Stimulated activated naive CD8-positive, alpha-beta T cell treated with anti-CD3 and anti-CD28 coated beads, Interleukin-15, amount 100 ng/mL, for 72 hours (primary cell): Measurements from ENCODE around the gene TM6SF1.
"Not testable (repeated sequence)": the region's sequence is repeated elsewhere in the genome, so short reads cannot be mapped to it uniquely, and the experiment has no call there.

ENCODE experiments used
- ATAC-seq: fragments of 150-1000 bp; cut with Tn5 transposase; 2 replicates; pipeline ENCODE4 v1.10.0; 2021; ENCODE audit warnings: mild to moderate bottlenecking, moderate library complexity
- DNase-seq, 2 donors: peaks; one replicate each; pipeline ENCODE4 v3.0.0; 2021 to 2022
- H3K27ac Mint-ChIP-seq, 2 donors: one replicate each; pipeline ENCODE4 v1.8.0; 2022; ENCODE audit warnings: mild to moderate bottlenecking in 2 of 2, mixed read lengths in 2 of 2, moderate library complexity in 2 of 2
- H3K27me3 Mint-ChIP-seq: one replicate; pipeline ENCODE4 v1.8.0; 2022; ENCODE audit warnings: mixed read lengths
- H3K4me1 Mint-ChIP-seq: one replicate; pipeline ENCODE4 v1.8.0; 2022; ENCODE audit warnings: mild to moderate bottlenecking, mixed read lengths
- H3K4me3 Mint-ChIP-seq, 2 donors: one replicate each; pipeline ENCODE4 v1.8.0; 2022; ENCODE audit warnings: mild to moderate bottlenecking in 2 of 2, mixed read lengths in 2 of 2, moderate library complexity in 1 of 2
- H3K9me3 Mint-ChIP-seq, 2 donors: one replicate each; pipeline ENCODE4 v1.8.0; 2022; ENCODE audit warnings: mixed read lengths in 2 of 2

The TM6SF1 gene

DNA sequence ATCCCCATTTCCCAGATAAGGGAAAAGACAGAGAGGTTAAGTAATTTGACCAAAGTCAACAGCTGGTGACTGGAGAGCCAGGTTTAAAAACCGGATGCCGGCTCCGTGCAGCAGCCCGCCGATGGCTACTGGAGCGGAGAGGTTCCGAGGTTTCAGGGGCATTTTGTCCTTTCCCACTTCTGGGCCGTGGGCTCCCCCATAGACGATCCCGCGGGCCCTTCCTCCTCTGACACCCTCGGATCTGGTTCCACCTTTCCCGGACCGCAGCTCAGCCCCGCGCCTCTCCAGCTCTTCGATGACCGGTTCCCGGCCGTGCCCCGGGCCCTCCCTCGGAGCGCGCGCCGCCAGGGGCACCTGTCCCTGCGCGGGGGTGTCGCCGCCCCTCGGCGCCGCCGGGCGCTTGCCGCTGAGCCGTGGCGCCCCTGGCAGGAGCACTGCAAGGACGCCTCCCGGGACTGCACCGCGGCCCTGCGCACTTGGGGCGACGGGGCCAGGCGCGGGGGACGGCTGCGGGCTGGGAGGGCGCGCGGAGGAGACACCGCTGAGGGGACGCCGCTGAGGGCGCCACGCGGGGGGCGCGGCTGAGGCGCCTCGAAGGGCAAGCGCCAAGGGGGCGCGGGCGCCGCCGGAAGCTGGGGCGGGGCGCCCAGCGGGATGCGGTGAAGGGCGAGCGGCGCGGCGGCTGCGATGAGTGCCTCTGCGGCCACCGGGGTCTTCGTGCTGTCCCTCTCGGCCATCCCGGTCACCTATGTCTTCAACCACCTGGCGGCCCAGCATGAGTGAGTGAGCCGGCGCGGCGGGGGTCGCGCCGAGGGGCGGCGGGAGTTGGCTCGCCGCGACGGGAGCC is at the start of gene TM6SF1:
TSS of gene TM6SF1 (plus strand) at position 652 of the 847 bp plus-strand sequence. CDS start at position 688, 36 bp downstream.
- ATAC-seq (peak; percentile 64), DNase-seq (peak; percentile 51 to 62)
- peak within 1 kb of the TSS; percentile 89 to 98 for H3K27ac Mint-ChIP-seq

DNA sequence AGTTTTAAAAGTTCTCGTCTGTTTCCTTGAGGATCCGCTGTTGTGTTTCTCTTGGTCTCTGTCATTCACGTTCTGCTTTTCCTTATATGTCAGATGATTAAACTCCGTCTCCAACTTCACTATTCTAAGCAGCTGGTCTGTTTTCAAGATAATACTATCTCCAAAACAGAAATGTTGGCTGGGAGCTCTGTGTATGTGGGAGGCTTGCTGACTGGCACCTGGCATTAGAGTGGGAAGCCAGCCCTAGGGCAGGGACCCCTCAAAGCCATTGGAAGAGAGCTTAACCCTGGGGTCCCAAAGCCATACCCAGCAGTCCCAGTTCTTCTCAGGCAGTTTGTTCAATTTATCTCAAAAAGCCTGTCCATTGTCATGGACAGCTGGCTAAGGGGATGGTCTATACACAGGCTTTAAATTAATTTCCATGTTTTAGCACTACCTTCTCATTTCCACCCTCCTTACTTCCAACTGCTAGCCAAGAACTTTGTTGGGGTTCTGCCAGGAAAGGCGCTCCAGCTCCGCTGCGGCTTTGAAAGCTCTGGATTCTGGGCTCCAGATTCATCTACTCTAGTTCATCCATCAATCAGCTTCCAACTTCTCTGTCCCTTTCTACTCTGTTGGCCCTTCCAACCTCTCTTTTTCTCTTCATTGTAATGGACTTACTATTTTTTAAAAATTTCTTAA is 49.6 kb upstream of the TM6SF1 start:
- no peaks in the 10 kb centered on the region for H3K9me3 Mint-ChIP-seq
- H3K27ac Mint-ChIP-seq = peak overlapping the region in 1 of 2 donors; percentile 69
- DNase-seq (no peak), ATAC-seq (no peak)
- H3K4me3 Mint-ChIP-seq = no peak overlapping the region
- H3K4me1 Mint-ChIP-seq = peaks cover 18% of the 10 kb centered on the region
- H3K27me3 Mint-ChIP-seq = no peaks in the 10 kb centered on the region

More for the DNA sequence above, at the start of gene TM6SF1:
- Mint-ChIP-seq H3K9me3 (peaks cover 0 to 5% of the 10 kb centered on the region in 2 donors), H3K4me3 (peak within 1 kb of the TSS; percentile 95 to 97), H3K4me1 (peaks cover 27% of the 10 kb centered on the region), H3K27me3 (peaks cover 70% of the 10 kb centered on the region)

DNA sequence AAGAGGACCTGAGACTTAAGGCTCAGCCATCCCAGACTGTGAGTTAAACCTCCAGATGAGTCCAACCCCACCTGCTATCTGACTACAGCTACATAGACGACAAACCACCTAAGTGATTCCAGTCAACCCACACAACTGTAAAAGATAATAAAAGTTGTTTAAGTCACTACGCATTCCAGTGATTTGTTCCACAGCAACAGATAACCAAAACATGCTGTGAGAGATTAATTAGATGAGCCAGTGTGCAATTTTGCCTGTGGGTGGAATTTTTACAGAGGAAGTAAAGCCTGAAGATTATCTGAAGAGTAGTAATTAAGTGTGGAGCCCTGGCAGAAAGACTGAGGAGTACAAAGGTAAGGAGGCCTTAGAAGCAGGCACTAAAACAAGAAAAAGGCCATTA is 45.8 kb upstream of the TM6SF1 start:
- Mint-ChIP-seq H3K27ac (no peak overlapping the region), H3K27me3 (no peaks in the 10 kb centered on the region), H3K4me3 (no peak overlapping the region), H3K9me3 (no peaks in the 10 kb centered on the region), H3K4me1 (peaks cover 23% of the 10 kb centered on the region)
- no peak for ATAC-seq
- DNase-seq = no peak

GRCh38 chr15:83062768-83063180 is 44.7 kb upstream of the TM6SF1 start:
- DNase-seq (no peak), ATAC-seq (no peak)
- Mint-ChIP-seq H3K27me3 (no peaks in the 10 kb centered on the region), H3K9me3 (no peaks in the 10 kb centered on the region), H3K4me1 (peaks cover 24% of the 10 kb centered on the region), H3K27ac (no peak overlapping the region), H3K4me3 (no peak overlapping the region)

DNA sequence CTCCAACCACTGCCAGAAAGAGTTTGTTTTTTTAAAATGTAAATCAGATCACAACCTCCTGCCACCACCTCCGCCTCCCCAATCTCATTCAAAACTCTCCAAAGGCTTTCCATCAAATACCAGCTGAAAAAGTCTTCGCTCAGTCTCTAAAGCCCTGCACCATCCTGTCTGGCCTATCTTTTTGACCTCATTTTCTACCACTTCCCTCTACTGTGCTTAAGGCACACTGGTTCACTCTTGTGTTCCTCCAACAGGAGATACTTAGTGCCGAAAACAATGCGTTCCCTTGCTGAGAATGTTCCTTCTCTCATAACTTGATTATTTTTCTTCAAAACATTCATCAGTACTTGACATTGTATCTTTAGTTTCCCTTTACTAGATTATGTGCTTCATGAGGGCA is 43.9 kb upstream of the TM6SF1 start:
- DNase-seq = no peak
- H3K4me3 Mint-ChIP-seq = no peak overlapping the region
- H3K27ac Mint-ChIP-seq = no peak overlapping the region
- ATAC-seq = no peak
- H3K4me1 Mint-ChIP-seq = peaks cover 25% of the 10 kb centered on the region
- H3K27me3 Mint-ChIP-seq = no peaks in the 10 kb centered on the region
- H3K9me3 Mint-ChIP-seq = no peaks in the 10 kb centered on the region

GRCh38 chr15:83064859-83065258 is 42.6 kb upstream of the TM6SF1 start:
- Mint-ChIP-seq H3K9me3 (peaks cover 0 to 5% of the 10 kb centered on the region in 2 donors), H3K27me3 (no peaks in the 10 kb centered on the region), H3K4me3 (no peak overlapping the region), H3K4me1 (peaks cover 31% of the 10 kb centered on the region), H3K27ac (peak overlapping the region; percentile 27 to 83)
- DNase-seq (no peak), ATAC-seq (no peak)

DNA sequence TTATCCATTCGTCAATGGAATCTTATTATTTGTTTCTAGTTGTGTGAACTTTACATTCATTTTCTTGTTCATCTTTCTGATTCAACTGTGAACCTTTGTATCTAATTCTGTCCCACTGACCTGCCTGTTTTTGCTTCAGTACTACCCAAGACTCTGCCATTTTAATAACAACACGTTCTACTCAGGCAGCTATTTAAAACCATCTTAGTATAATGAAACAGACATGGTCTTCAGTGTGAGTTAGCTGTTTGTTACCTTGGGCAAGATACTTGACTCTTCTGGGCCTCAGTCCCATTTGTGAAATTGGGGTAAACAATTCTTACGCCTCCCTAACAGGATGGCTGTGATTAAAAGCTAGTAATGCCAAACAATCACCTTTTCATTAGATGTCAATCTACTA is 42.0 kb upstream of the TM6SF1 start:
- ATAC-seq (no peak), DNase-seq (no peak)
- no peak overlapping the region for H3K4me3 Mint-ChIP-seq
- peaks cover 0 to 5% of the 10 kb centered on the region in 2 donors for H3K9me3 Mint-ChIP-seq
- H3K4me1 Mint-ChIP-seq = peaks cover 31% of the 10 kb centered on the region
- no peaks in the 10 kb centered on the region for H3K27me3 Mint-ChIP-seq
- peak overlapping the region; percentile 24 to 89 for H3K27ac Mint-ChIP-seq

- Mint-ChIP-seq H3K27me3 (no peaks in the 10 kb centered on the region), H3K9me3 (peaks cover 0 to 5% of the 10 kb centered on the region in 2 donors), H3K4me3 (no peak overlapping the region), H3K27ac (peak overlapping the region; percentile 2 to 89), H3K4me1 (peaks cover 31% of the 10 kb centered on the region)
- no peak for ATAC-seq
- no peak for DNase-seq
Measured at GRCh38 chr15:83066034-83066733, 41.3 kb upstream of the TM6SF1 start.

- Mint-ChIP-seq H3K4me3 (peak within 1 kb of the TSS in 1 of 2 donors; percentile 75), H3K9me3 (peaks cover 0 to 5% of the 10 kb centered on the region in 2 donors), H3K27ac (peak within 1 kb of the TSS; percentile 73 to 93), H3K27me3 (no peaks in the 10 kb centered on the region), H3K4me1 (peaks cover 31% of the 10 kb centered on the region)
- peak; percentile 97 for ATAC-seq
- peak; percentile 86 to 93 for DNase-seq
Measured at GRCh38 chr15:83066734-83067637, 40.5 kb upstream of the TM6SF1 start, which contains the start of gene BTBD1. Gene BTBD1 (minus strand): TSS chr15:83067252. CDS start chr15:83067151, 101 bp downstream.

DNA sequence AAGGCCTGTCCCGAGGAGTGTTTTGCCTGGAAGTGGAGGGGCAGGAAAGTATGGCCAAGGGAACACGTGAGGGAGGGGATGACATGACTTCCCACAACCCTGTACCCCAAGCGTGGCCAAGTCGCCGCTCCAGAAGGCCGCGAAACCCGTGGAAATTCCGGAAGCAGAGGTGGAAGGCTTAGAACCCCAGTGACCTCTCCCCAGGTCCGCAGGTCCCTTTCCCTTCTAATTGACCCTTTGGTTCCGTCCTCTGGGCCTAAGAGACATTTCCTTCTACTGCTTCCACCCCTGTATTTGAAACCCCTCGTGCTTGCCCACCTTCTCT is 39.8 kb upstream of the TM6SF1 start:
- H3K27me3 Mint-ChIP-seq = no peaks in the 10 kb centered on the region
- H3K4me1 Mint-ChIP-seq = peaks cover 31% of the 10 kb centered on the region
- H3K9me3 Mint-ChIP-seq = peaks cover 0 to 10% of the 10 kb centered on the region in 2 donors
- peak overlapping the region; percentile 8 to 73 for H3K27ac Mint-ChIP-seq
- DNase-seq (no peak), ATAC-seq (no peak)
- peak overlapping the region in 1 of 2 donors; percentile 75 for H3K4me3 Mint-ChIP-seq

GRCh38 chr15:83068054-83068453 is 39.4 kb upstream of the TM6SF1 start:
- no peaks in the 10 kb centered on the region for H3K27me3 Mint-ChIP-seq
- peaks cover 31% of the 10 kb centered on the region for H3K4me1 Mint-ChIP-seq
- DNase-seq (no peak), ATAC-seq (no peak)
- H3K9me3 Mint-ChIP-seq = peaks cover 0 to 10% of the 10 kb centered on the region in 2 donors
- H3K27ac Mint-ChIP-seq = no peak overlapping the region
- peak overlapping the region in 1 of 2 donors; percentile 75 for H3K4me3 Mint-ChIP-seq

DNA sequence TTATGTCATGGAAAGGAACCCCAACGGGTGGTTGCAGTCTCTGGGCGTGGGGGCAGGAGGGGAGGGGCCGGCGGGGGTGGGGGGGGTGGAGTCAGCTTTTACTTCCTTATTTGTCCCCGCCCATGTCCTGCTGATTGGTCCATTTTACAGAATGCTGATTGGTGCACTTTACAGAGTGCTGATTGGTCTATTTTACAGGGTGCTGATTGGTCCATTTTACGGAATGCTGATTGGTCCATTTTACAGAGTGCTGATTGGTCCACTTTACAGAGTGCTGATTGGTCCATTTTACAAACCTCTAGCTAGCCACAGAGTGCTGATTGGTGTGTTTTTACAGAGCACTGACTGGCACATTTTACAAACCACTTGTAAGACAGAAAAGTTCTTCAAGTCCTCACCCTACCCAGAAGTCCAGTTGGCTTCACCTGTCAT is 38.2 kb upstream of the TM6SF1 start:
- DNase-seq = peak; percentile 32 to 41
- H3K27me3 Mint-ChIP-seq, H3K27ac Mint-ChIP-seq: not testable (repeated sequence)
- Mint-ChIP-seq H3K9me3 (peaks cover 10 to 12% of the 10 kb centered on the region in 2 donors), H3K4me3 (peak overlapping the region in 1 of 2 donors; percentile 57), H3K4me1 (peaks cover 31% of the 10 kb centered on the region)
- ATAC-seq = peak; percentile 4

GRCh38 chr15:83077491-83078230 is 29.8 kb upstream of the TM6SF1 start:
- ATAC-seq = no peak
- peaks cover 10 to 20% of the 10 kb centered on the region in 2 donors for H3K9me3 Mint-ChIP-seq
- peaks cover 27% of the 10 kb centered on the region for H3K27me3 Mint-ChIP-seq

DNA sequence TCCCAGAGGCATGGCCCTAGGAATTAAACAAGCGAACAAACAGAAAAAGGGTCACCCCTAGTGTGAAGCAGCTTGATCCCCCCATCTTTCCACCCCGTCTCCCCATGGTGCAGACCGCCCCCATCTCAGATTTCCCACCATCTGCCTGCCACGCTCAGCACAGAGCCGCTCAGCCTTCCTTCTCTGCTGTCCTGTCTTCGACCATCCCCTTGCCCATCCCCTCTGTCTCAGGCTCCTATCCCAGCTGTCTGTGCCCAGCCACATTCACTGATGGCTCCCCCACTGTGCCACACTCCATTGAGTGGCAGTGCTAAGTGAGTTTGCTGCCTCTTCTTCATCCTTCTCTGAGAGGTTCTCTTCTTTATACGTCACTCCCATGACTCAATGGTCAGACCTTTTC is 28.7 kb upstream of the TM6SF1 start:
- peaks cover 5% of the 10 kb centered on the region for H3K4me1 Mint-ChIP-seq
- H3K4me3 Mint-ChIP-seq = no peak overlapping the region
- peaks cover 10 to 15% of the 10 kb centered on the region in 2 donors for H3K9me3 Mint-ChIP-seq
- H3K27me3 Mint-ChIP-seq = peaks cover 27% of the 10 kb centered on the region
- ATAC-seq (no peak), DNase-seq (no peak)
- H3K27ac Mint-ChIP-seq = no peak overlapping the region

More at GRCh38 chr15:83077491-83078230, 29.8 kb upstream of the TM6SF1 start:
- no peak for DNase-seq
- Mint-ChIP-seq H3K4me1 (peaks cover 5% of the 10 kb centered on the region), H3K4me3 (no peak overlapping the region), H3K27ac (no peak overlapping the region)
